ENCODE results near the gene COX15.

The COX15 gene

GRCh38 chr10:99770408-99771045, 38.6 kb upstream of the COX15 start:
- TF ChIP-seq SIN3A (IDR thresholded peaks at IDR 0.05; ENCODE audit: borderline replicate concordance, insufficient read depth, low read length) (no peak), FOXP2 (optimal IDR thresholded peaks at IDR 0.05; ENCODE audit: borderline replicate concordance, extremely low read depth, extremely low read length, insufficient read depth) (no peak)
- TF ChIP-seq, protein P1, sequence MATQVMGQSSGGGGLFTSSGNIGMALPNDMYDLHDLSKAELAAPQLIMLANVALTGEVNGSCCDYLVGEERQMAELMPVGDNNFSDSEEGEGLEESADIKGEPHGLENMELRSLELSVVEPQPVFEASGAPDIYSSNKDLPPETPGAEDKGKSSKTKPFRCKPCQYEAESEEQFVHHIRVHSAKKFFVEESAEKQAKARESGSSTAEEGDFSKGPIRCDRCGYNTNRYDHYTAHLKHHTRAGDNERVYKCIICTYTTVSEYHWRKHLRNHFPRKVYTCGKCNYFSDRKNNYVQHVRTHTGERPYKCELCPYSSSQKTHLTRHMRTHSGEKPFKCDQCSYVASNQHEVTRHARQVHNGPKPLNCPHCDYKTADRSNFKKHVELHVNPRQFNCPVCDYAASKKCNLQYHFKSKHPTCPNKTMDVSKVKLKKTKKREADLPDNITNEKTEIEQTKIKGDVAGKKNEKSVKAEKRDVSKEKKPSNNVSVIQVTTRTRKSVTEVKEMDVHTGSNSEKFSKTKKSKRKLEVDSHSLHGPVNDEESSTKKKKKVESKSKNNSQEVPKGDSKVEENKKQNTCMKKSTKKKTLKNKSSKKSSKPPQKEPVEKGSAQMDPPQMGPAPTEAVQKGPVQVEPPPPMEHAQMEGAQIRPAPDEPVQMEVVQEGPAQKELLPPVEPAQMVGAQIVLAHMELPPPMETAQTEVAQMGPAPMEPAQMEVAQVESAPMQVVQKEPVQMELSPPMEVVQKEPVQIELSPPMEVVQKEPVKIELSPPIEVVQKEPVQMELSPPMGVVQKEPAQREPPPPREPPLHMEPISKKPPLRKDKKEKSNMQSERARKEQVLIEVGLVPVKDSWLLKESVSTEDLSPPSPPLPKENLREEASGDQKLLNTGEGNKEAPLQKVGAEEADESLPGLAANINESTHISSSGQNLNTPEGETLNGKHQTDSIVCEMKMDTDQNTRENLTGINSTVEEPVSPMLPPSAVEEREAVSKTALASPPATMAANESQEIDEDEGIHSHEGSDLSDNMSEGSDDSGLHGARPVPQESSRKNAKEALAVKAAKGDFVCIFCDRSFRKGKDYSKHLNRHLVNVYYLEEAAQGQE (IDR thresholded peaks at IDR 0.05; ENCODE audit: insufficient read depth in 1 of 2, low read depth in 2 of 2, low read length in 2 of 2): no peak

- no peak for TF ChIP-seq FOXP2 (optimal IDR thresholded peaks at IDR 0.05; ENCODE audit: borderline replicate concordance, extremely low read depth, extremely low read length, insufficient read depth)
- TF ChIP-seq, protein P1 (IDR thresholded peaks at IDR 0.05; ENCODE audit: insufficient read depth in 1 of 2, low read depth in 2 of 2, low read length in 2 of 2): no peak
- no peak for TF ChIP-seq POLR2AphosphoS5 (IDR thresholded peaks at IDR 0.05; ENCODE audit: low read depth, low read length)
- no peak for TF ChIP-seq SIN3A (IDR thresholded peaks at IDR 0.05; ENCODE audit: borderline replicate concordance, insufficient read depth, low read length)
- no peak for TF ChIP-seq TAF1 (IDR thresholded peaks at IDR 0.05; ENCODE audit: borderline replicate concordance, insufficient read depth, low read length)
Measured at GRCh38 chr10:99769706-99770105, 37.8 kb upstream of the COX15 start.

DNA sequence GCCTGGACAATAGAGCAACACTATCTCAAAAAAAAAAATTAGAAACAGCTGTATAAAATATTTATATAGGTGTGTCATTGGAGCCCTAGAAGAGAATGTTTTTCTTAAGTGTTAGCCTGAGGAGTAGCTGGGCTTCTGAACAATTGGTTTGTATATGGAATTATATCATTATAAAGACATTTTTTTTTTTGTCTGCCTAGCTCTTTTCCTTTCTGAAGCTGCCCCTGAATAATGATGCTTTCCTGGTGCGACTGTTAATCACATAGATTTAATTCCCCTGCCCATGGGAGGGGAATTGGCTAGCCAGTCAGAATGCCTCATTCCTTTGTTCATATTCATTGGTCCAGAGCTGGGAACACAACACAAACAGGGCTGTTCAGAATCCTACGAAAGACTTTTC, 36.6 kb upstream of the COX15 start:
- TF ChIP-seq POLR2AphosphoS5 (IDR thresholded peaks at IDR 0.05; ENCODE audit: low read depth, low read length) (no peak), TAF1 (IDR thresholded peaks at IDR 0.05; ENCODE audit: borderline replicate concordance, insufficient read depth, low read length) (no peak), SIN3A (IDR thresholded peaks at IDR 0.05; ENCODE audit: borderline replicate concordance, insufficient read depth, low read length) (no peak)
- TF ChIP-seq, protein P1 (IDR thresholded peaks at IDR 0.05; ENCODE audit: insufficient read depth in 1 of 2, low read depth in 2 of 2, low read length in 2 of 2): no peak

GRCh38 chr10:99767901-99768300, 36.0 kb upstream of the COX15 start:
- no peak for TF ChIP-seq POLR2AphosphoS5 (IDR thresholded peaks at IDR 0.05; ENCODE audit: low read depth, low read length)
- TF ChIP-seq FOXP2 (optimal IDR thresholded peaks at IDR 0.05; ENCODE audit: borderline replicate concordance, extremely low read depth, extremely low read length, insufficient read depth): no peak
- TF ChIP-seq TAF1 (IDR thresholded peaks at IDR 0.05; ENCODE audit: borderline replicate concordance, insufficient read depth, low read length): no peak
- TF ChIP-seq SIN3A (IDR thresholded peaks at IDR 0.05; ENCODE audit: borderline replicate concordance, insufficient read depth, low read length): no peak
- TF ChIP-seq, protein P1 (IDR thresholded peaks at IDR 0.05; ENCODE audit: insufficient read depth in 1 of 2, low read depth in 2 of 2, low read length in 2 of 2): no peak

DNA sequence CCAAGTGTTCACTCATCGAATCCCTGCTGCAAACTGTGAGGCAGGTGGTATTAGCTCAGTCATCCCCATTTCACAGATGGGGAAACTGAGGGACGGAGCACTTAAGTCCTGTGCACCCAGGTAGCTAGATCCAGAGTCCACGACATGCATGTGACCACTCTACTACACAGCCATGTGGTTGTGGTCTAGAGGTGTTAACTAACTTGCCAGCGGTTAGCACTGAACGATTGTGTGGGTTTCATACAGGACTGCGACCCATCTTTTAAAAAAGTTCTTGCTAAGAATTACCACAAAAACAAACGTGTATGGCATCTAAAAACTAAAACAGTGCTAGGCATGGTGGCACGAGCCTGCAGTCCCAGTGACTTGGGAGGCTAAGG, 34.4 kb upstream of the COX15 start:
- TF ChIP-seq SIN3A (IDR thresholded peaks at IDR 0.05; ENCODE audit: borderline replicate concordance, insufficient read depth, low read length) (no peak), FOXP2 (optimal IDR thresholded peaks at IDR 0.05; ENCODE audit: borderline replicate concordance, extremely low read depth, extremely low read length, insufficient read depth) (no peak)
- TF ChIP-seq, protein P1 (IDR thresholded peaks at IDR 0.05; ENCODE audit: insufficient read depth in 1 of 2, low read depth in 2 of 2, low read length in 2 of 2): no peak

Measured in PFSK-1 (cell line).